IPS DF 6.9 (cell line): ENCODE results near the gene GLYR1.

Experiments used
- DNase-seq: peaks from one replicate; pipeline ENCODE4 v3.0.0-alpha.2; 2013; ENCODE audit warnings: low read depth, low spot score
- H3K27ac ChIP-seq: one replicate; pipeline ENCODE4 v1.5.1; 2013; ENCODE audit warnings: low read length, control low read depth
- H3K27me3 ChIP-seq: 2 replicates; pipeline ENCODE4 v1.6.1; 2013; ENCODE audit warnings: mild to moderate bottlenecking, low read length; ENCODE audit not compliant: control insufficient read depth, insufficient read depth
- H3K36me3 ChIP-seq: 2 replicates; pipeline ENCODE4 v1.6.1; 2013; ENCODE audit warnings: low read length; ENCODE audit not compliant: control insufficient read depth, insufficient read depth
- H3K4me1 ChIP-seq: 2 replicates; pipeline ENCODE4 v1.6.1; 2013; ENCODE audit warnings: low read length; ENCODE audit not compliant: control insufficient read depth, insufficient read depth
- H3K4me3 ChIP-seq: 2 replicates; pipeline ENCODE4 v1.5.1; 2013; ENCODE audit warnings: mild to moderate bottlenecking, low read length
- H3K9me3 ChIP-seq: 2 replicates; pipeline ENCODE4 v1.6.1; 2013; ENCODE audit warnings: low read length, inconsistent platforms; ENCODE audit not compliant: control insufficient read depth, insufficient read depth
- WGBS: extraction: QIAGEN DNeasy Blood & Tissue Kit; methylation state at CpG from one replicate; pipeline ENCODE4 v1.1.7; 2013; ENCODE audit warnings: mixed read lengths, missing lambda C conversion rate; ENCODE audit not compliant: insufficient read length, insufficient coverage; 5-methylcytosine and 5-hydroxymethylcytosine counted together

Gene GLYR1

DNA sequence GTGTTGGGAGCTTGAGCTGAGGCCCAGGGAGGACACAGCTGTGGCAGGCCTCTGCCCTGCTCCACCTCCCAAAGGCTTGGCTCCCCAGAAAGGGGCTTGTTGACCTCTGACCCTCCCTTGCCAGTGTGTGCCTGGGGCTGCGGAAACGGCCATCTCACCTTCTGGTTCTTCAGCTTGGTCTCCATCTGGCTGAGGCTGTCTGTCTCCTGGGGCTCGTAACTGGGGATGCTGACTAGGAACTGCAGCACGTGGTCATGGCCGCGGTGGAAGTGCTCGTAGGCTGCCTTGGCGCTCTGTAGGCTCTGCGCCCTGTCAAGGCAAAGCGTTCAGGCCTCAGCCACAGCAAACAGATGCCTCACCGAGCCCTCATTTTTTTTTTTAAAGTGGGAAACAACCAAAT, 42.9 kb upstream of the GLYR1 start:
- H3K4me1 ChIP-seq = no peaks in the 10 kb centered on the region
- no peak for DNase-seq
- H3K27me3 ChIP-seq = no peaks in the 10 kb centered on the region
- no peaks in the 10 kb centered on the region for H3K9me3 ChIP-seq
- no peak overlapping the region for H3K27ac ChIP-seq
- H3K36me3 ChIP-seq = peaks cover 32% of the 10 kb centered on the region
- H3K4me3 ChIP-seq = no peak overlapping the region
- WGBS = no CpG with 5 or more reads among the region's 11 CpGs

DNA sequence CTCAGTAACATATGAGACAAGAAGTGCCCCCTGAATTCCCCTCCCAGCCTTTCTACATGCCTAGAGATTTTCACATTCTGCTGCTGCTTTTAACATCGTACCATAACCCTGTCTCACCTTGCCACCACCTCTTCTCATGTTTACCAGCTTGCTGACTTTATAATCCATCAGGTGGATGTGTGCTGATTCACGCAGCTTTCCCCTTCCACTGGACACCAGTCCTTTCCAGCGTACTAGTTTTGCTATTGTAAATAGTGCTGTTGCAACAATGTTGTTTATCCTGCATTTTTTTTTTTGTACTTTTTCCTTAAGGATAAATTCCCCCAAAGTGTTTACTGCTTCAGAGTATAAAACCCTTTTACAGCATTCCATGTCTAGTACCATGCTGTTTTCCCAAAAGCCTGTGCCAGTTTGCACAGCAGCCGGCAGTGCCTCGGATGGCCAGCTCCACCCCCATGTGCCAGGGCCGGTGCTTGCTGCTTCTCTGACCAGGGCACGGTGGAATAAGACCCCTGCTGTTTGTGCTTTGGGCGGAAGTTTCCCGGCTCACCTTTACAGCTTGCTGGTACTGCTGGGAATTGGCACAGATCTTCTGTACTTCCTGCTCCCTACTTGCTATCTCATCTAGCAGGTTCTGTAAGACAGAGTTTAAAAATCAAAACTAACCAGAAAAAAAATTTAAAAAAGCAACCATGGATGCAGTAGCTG, 41.5 kb upstream of the GLYR1 start:
- no peak overlapping the region for H3K27ac ChIP-seq
- no CpG with 5 or more reads among the region's 9 CpGs for WGBS
- H3K36me3 ChIP-seq = peaks cover 42% of the 10 kb centered on the region

DNA sequence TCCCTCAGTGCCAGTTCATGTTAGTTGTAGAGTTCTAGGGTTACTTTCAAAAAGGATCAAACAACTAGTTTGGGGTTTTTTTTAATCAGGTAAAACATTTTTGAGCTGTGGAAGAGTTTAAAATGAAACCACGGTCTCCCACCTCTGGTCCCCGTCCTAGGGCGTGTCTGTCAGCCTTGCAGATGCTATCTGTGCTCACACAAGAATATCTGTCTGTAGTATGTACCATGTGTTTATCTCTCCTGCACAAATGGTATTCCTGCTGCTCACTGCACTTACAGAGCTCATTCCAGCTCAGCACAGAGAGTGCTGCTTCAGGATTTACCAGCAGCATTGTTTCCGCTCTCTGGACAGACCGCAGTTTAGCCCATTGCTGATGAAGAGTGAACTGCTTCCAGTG, 39.1 kb upstream of the GLYR1 start:
- H3K4me1 ChIP-seq = no peaks in the 10 kb centered on the region; the same call in 1 of the 2 replicates
- no peaks in the 10 kb centered on the region for H3K9me3 ChIP-seq
- peaks cover 47% of the 10 kb centered on the region for H3K36me3 ChIP-seq
- no peaks in the 10 kb centered on the region for H3K27me3 ChIP-seq
- no peak for DNase-seq
- H3K4me3 ChIP-seq = no peak overlapping the region
- H3K27ac ChIP-seq = no peak overlapping the region
- WGBS = no CpG with 5 or more reads among the region's 5 CpGs

More for the DNA sequence above, 41.5 kb upstream of the GLYR1 start:
- DNase-seq = no peak
- Histone ChIP-seq H3K4me3 (no peak overlapping the region), H3K27me3 (no peaks in the 10 kb centered on the region), H3K4me1 (no peaks in the 10 kb centered on the region; the same call in 1 of the 2 replicates), H3K9me3 (no peaks in the 10 kb centered on the region)

DNA sequence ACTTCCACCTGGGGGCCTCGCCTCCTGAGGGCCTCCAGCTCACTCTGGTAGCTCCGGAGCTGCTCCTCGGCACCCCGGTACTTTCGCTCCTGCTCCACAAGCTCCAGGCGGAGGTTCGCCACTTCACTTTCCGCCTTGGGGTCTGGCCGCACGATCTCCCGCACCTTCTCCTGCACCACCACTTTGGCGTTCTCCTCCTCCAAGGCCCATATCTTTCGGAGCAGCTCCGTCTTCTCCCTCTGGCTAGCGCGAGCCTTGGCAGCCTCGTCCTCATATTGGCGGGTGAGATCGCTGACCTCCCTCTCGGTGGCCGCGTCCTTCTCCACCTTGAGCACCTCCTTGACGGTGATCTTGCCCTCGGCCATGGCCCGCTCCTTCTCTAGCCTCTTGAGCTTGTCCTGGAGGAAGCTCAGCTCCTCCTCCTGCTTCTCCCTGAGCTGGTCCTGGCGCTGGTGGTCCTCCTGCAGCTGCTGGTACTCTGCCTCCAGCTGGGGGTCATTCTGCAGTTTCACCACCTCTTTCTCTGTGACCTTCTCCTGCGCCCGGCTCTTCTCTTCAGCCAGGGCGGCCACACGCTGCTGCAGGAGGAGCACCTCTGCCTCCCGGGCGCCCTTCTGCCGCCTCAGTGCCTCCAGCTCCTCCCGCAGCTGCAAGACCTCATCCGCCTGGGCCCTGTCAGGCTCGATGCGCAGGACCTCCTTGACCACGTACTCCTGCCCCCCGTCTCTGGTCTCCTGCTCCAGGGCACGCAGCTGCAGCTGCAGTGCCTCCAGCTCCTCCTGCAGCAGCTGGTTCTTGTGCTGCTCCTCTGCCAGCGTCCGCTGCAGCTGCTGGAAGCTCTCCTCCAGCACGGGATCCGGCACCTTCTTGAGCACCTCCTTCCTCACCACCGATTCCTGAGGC, 38.1 kb upstream of the GLYR1 start:
- no CpG with 5 or more reads among the region's 45 CpGs for WGBS
- H3K27me3 ChIP-seq = no peaks in the 10 kb centered on the region
- peaks cover 46% of the 10 kb centered on the region for H3K36me3 ChIP-seq
- H3K4me1 ChIP-seq = no peaks in the 10 kb centered on the region; the same call in 1 of the 2 replicates
- no peak overlapping the region for H3K27ac ChIP-seq
- H3K4me3 ChIP-seq = no peak overlapping the region
- no peak for DNase-seq
- H3K9me3 ChIP-seq = no peaks in the 10 kb centered on the region

DNA sequence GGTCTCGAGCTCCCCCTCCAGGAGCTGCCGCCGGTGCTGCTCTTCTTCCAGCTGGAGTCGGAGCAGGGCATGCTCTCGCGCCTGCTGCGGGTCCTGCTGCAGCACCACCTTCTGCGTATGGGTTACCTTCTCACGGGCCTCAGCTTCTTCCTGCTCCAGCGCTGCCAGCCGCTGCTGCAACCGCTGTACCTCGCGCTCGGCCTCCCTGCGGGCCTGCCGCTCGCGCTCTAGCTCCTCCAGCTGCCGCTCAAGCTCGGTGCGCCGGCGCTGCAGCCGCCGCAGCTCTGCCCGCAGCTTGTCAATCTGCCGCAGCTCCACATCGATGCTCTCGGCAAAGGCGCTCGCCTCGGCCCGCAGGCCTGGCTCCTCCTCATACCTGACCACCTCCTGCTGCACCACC, 37.1 kb upstream of the GLYR1 start:
- H3K4me1 ChIP-seq = no peaks in the 10 kb centered on the region; the same call in 1 of the 2 replicates
- H3K36me3 ChIP-seq = peaks cover 49% of the 10 kb centered on the region
- no CpG with 5 or more reads among the region's 34 CpGs for WGBS
- H3K9me3 ChIP-seq = no peaks in the 10 kb centered on the region
- no peak overlapping the region for H3K27ac ChIP-seq
- DNase-seq = no peak
- H3K27me3 ChIP-seq = no peaks in the 10 kb centered on the region
- no peak overlapping the region for H3K4me3 ChIP-seq

DNA sequence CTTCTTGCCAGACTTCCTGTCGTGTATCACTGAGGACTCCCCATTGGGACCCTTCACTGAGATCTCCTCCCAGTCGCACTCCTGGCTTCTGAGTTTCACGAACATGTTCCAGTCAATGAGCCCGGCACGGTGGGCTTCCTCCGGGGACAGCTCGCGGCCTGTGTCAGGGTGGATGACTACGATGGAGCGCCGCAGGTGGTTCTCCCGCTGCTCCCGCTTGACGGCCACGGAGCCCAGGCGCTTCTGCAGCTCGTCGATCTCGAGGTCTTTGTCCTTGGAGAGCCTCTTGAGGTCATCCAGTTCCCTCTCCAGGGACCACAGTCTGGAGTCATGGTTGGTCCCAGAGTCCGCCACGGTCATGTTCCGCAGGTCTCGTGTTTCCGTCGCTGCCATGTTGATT, 36.4 kb upstream of the GLYR1 start:
- Histone ChIP-seq H3K9me3 (no peaks in the 10 kb centered on the region), H3K27me3 (no peaks in the 10 kb centered on the region), H3K27ac (no peak overlapping the region), H3K4me1 (no peaks in the 10 kb centered on the region; the same call in 1 of the 2 replicates), H3K4me3 (no peak overlapping the region), H3K36me3 (peaks cover 46% of the 10 kb centered on the region)
- DNase-seq = no peak
- no CpG with 5 or more reads among the region's 25 CpGs for WGBS

DNA sequence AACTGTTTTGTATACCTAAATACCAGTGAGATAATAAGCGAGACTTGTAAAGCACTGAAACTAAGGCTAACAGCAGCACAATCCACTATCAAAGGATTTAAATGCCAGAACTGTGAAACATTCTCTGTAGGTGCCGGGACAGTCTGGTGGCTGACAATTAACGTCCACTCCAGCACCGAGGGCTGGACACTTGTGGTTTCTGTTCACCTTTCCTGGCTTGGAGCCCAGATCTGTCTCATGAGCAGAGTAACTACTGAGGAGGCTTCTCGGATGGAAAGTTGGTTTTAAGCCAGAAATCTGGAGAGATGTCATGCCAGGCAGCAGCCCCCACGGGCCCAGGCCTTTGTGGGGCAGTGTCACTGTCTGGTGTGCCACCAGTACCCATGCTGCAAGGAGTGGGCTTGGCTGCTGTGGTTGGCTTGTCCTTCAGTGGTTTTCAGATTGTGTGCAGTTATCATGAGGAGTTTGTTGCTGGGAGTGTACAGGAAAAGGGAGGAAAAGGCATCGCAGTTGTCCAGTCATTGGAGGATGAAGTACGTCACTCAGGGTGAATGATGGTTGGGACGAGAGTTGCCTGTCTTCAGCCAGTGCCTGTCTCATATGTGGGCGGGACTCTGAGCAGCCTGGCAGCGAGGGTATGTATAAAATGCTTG, 35.7 kb upstream of the GLYR1 start:
- peaks cover 49% of the 10 kb centered on the region for H3K36me3 ChIP-seq
- no peak overlapping the region for H3K4me3 ChIP-seq
- no peaks in the 10 kb centered on the region for H3K9me3 ChIP-seq
- WGBS = no CpG with 5 or more reads among the region's 11 CpGs
- H3K4me1 ChIP-seq = no peaks in the 10 kb centered on the region; the same call in 1 of the 2 replicates
- DNase-seq = no peak
- H3K27ac ChIP-seq = no peak overlapping the region
- no peaks in the 10 kb centered on the region for H3K27me3 ChIP-seq

DNA sequence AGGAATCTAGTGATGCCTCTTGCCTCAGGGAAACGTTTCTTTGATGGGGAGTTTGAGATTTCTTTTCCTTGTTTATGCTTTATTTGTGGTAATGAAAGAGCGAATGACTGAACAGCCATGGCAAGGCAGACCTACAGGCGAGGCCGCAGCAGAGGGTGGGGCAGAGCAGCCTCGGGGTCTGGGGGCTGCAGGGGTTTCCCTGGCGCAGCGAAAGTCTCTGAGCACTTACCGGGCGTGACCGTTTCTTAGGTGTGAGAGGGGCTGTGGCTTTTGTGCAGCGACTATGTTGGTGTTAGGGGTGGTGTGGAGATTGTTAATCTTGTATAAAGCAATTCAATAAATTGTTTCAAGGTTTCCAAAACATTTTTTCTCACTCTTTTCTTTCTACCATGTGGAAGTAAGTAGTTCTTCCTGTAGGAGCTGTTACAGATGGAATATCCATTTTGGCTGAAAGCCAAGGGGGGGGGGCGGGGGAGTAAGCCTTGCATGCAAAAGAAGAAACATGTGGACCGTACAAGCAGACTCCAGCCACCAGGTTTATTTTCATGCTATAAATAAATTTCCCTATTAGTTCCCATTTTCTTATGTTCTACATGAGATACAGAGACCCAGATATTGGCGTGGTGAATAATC, 35.0 kb upstream of the GLYR1 start:
- Histone ChIP-seq H3K4me1 (no peaks in the 10 kb centered on the region; the same call in 1 of the 2 replicates), H3K27ac (no peak overlapping the region), H3K9me3 (no peaks in the 10 kb centered on the region), H3K36me3 (peaks cover 52% of the 10 kb centered on the region), H3K27me3 (no peaks in the 10 kb centered on the region), H3K4me3 (no peak overlapping the region)
- WGBS = no CpG with 5 or more reads among the region's 14 CpGs
- no peak for DNase-seq

DNA sequence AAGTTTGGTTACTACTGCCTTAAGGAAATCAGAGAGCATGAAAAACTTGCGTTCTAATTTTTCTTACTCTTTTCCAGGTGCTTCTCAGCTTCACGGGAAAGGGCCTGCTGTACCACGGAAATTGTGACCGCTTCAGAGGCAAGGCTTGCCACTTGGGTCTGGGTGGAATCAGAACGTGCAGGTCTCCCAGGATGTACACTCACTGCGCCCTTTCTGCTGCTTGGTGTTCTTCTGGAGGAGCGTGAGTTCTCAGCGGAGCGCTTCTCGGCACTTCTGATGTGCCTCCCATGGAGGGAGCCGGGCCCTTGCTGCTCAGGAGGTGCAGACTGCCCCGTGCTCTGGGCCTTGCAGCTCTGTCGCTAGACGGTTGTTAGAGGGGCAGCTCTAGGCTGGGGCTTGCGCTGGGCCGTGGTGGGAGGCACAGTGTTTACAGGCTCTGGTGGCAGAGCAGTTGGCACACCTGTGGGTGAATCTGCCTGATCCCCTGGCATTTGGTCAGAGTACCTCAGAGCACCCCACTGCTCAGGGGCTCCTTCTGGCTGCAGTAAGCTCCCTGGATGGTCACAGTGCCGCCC, 33.0 kb upstream of the GLYR1 start:
- H3K9me3 ChIP-seq = no peaks in the 10 kb centered on the region
- no peak overlapping the region for H3K4me3 ChIP-seq
- DNase-seq = no peak
- WGBS = no CpG with 5 or more reads among the region's 17 CpGs
- H3K36me3 ChIP-seq = peaks cover 52% of the 10 kb centered on the region
- no peak overlapping the region for H3K27ac ChIP-seq
- no peaks in the 10 kb centered on the region for H3K27me3 ChIP-seq
- H3K4me1 ChIP-seq = no peaks in the 10 kb centered on the region; the same call in 1 of the 2 replicates

DNA sequence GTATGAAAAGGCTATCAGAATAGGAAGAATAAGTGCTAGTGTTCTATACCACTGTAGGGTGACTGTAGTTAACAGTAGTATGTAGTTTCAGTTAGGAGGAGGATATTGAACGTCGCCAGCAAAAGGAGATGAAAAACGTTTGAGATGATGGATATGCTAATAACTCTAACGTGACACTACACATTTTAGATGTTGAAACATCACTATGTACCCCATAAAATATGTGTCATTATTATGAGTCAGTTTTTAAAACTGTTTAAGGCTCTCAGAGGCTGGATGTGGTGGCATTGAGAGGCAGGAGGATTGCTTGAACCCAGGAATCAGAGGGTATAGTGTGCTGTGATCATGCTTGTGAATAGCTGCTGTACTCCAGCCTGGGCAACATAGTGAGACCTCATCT, 32.0 kb upstream of the GLYR1 start:
- Histone ChIP-seq H3K27ac (no peak overlapping the region), H3K9me3 (no peaks in the 10 kb centered on the region), H3K4me3 (no peak overlapping the region), H3K27me3 (no peaks in the 10 kb centered on the region), H3K4me1 (no peaks in the 10 kb centered on the region), H3K36me3 (peaks cover 50% of the 10 kb centered on the region)
- no peak for DNase-seq
- 100% methylated on average over 3 of the region's 4 CpGs for WGBS
